K562 (cell line): Measurements from ENCODE around the gene FBXO17. TPM values are rescaled to one million over a fixed set of nuclear protein-coding genes. Genes with fewer than 3 reads are reported as not detected.

Source experiments
- ARID4B ChIP-seq: sonication (generic); formaldehyde crosslinking; IDR thresholded peaks from 2 replicates; pipeline ENCODE4 v1.8.0; 2022; ENCODE audit warnings: mild to moderate bottlenecking, missing genetic modification reagents
- CREM ChIP-seq: IDR thresholded peaks from 2 replicates; pipeline ENCODE4 v1.6.1; 2014; ENCODE audit warnings: antibody characterized with exemption, low read depth
- GMEB1 ChIP-seq: fragments of 250-450 bp; sonication (Bioruptor Pico); IDR thresholded peaks from 2 replicates; pipeline ENCODE4 v1.4.0; 2020; ENCODE audit warnings: mild to moderate bottlenecking
- GTF2E2 ChIP-seq: fragments of 200-800 bp; sonication (Bioruptor generic); IDR thresholded peaks from 2 replicates; pipeline ENCODE4 v1.6.1; 2016; ENCODE audit warnings: missing genetic modification characterization, missing compliant biosample characterization
- KAT2B ChIP-seq: IDR thresholded peaks from one replicate; pipeline ENCODE4 v1.6.1; 2012; ENCODE audit warnings: low read depth, mild to moderate bottlenecking, control low read depth, inconsistent platforms, low read length, moderate library complexity
- NR2C1 ChIP-seq, 2 experiments: fragments of 450-650 bp; IDR thresholded peaks; 2 replicates each; pipeline ENCODE4 v1.6.1; 2017; ENCODE audit warnings: mild to moderate bottlenecking in 2 of 2, antibody characterized with exemption in 1 of 2, inconsistent platforms in 1 of 2, missing compliant biosample characterization in 1 of 2, missing genetic modification characterization in 1 of 2
- RCOR1 ChIP-seq, 2 experiments: IDR thresholded peaks; 2 replicates each; pipeline ENCODE4 v1.6.1; 2012; ENCODE audit warnings: low read depth in 2 of 2, low read length in 2 of 2, borderline replicate concordance in 1 of 2, improper control_type of control experiment in 1 of 2
- REST ChIP-seq, 2 experiments: fragments of 450-650 bp; formaldehyde crosslinking in 1 of 2; IDR thresholded peaks; 2 replicates each; pipeline versions ENCODE4 v1.4.0 to v1.6.1; 2014 to 2020; ENCODE audit warnings: mild to moderate bottlenecking in 2 of 2, borderline replicate concordance in 1 of 2, low read depth in 1 of 2
- SMAD1 ChIP-seq: fragments of 150-350 bp; IDR thresholded peaks from 2 replicates; pipeline ENCODE4 v1.6.1; 2014; ENCODE audit warnings: low read length, low read depth; ENCODE audit not compliant: partially characterized antibody
- SPI1 ChIP-seq: IDR thresholded peaks from 2 replicates; pipeline ENCODE4 v1.6.1; 2011; ENCODE audit warnings: low read depth, low read length, control low read depth, borderline replicate concordance
- ZNF507 ChIP-seq: conservative IDR thresholded peaks from 2 replicates; pipeline ENCODE4 v1.6.1; 2017; ENCODE audit warnings: missing genetic modification characterization, missing compliant biosample characterization
- polyA plus RNA-seq, 8 experiments: library from polyadenylated mRNA; depleted of rRNA in 4 of 8; stranded (reverse) in 5 of 8; unstranded in 3 of 8; fragments of >200 nt; fragmentation: Nextera tagmentation in 2 of 8; fragmentation: Illumina TruSeq in 1 of 8; extraction: Ambion mirVana in 2 of 8; extraction: Trizol in 1 of 8; gene quantifications; 2 replicates each; pipeline versions ENCODE4 v1.2.1 to v1.2.3, GENCODE V29; 2011 to 2014; ENCODE audit warnings: inconsistent platforms in 1 of 8, missing spikeins in 1 of 8
- total RNA-seq, 7 experiments: library from RNA; depleted of rRNA in 6 of 7; stranded (reverse); fragments of >200 nt in 6 of 7; fragmentation: Illumina TruSeq in 2 of 7; extraction: Trizol in 2 of 7; gene quantifications; 2 replicates each; pipeline versions ENCODE4 v1.2.1 to v1.2.3, GENCODE V29; 2011 to 2021; ENCODE audit warnings: low replicate concordance in 1 of 7

The FBXO17 gene
- total and polyA plus RNA-seq, 9 of the 15 experiments (the other 6 are each of a cell fraction or from before 2014, with no cell fraction given) = 4.1 to 27.1 (median 19.0) TPM

- TF ChIP-seq REST (IDR thresholded peaks at IDR 0.05; ENCODE audit: borderline replicate concordance) = no peak
- TF ChIP-seq REST (CRISPR knock-in tag; IDR thresholded peaks at IDR 0.05; ENCODE audit: low read depth) = no peak
- TF ChIP-seq GMEB1 = no peak
- TF ChIP-seq ARID4B (CRISPR knock-in tag) = peak; percentile 81
- TF ChIP-seq ZNF507 = no peak
- TF ChIP-seq CREM = no peak
- no peak for TF ChIP-seq SMAD1
- no peak for TF ChIP-seq RCOR1 (IDR thresholded peaks at IDR 0.05; ENCODE audit: borderline replicate concordance in 1 of 2, low read depth in 2 of 2, low read length in 2 of 2)
- TF ChIP-seq GTF2E2 = no peak
- TF ChIP-seq SPI1 = no peak
- no peak for TF ChIP-seq NR2C1 (IDR thresholded peaks at IDR 0.05)
- TF ChIP-seq NR2C1 (tag; IDR thresholded peaks at IDR 0.05) = no peak
- TF ChIP-seq KAT2B = no peak
These were observed at the start of gene FBXO17 (continued) for GRCh38 chr19:38975214-38975860.
